C1 segment of cervical spinal cord (tissue), 14 donors: ENCODE data around the gene BCHE.

Experiments
- DNase-seq, 14 donors: peaks; one replicate each; lab custom pipeline; 2025; lab: John Stamatoyannopoulos, UW

The BCHE gene

DNA sequence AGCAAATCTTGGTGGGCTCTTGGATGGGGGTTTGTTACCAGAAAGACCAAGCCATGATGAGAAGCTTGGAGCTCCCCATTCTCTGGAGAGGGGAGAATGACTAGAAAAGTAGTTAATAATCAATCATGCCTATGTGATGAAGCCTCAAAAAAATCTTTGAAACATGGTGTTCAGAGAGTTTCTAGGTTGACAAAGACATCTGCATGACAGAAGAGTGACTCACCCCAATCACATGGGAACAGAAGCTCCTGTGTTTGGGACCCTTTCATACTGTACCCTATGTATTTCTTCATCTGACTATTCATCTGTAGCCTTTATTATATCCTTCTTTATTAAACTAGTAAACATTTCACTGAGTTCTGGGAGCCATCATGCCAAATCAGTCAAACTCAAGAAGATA is 87.4 kb downstream of the BCHE start:
- DNase-seq: no peak

DNA sequence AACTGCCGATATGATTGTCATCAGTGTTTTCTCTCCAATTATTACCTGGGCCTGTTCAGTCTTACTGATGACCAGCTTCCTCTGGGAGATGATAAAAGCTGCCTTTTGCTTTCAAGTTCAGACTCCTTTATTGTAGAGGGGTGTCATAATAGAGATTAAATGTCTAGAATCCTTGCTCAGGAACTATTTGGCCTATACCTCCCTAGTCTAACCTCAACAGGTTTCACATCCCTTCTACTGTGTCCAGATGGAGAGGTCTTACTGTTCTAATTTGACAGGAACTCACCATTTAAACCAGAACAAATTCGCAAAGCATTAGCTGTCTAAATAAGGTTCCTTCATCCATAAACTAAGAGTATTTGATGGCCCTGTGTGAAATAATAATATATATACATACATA is 88.0 kb downstream of the BCHE start:
- DNase-seq: no peak

DNA sequence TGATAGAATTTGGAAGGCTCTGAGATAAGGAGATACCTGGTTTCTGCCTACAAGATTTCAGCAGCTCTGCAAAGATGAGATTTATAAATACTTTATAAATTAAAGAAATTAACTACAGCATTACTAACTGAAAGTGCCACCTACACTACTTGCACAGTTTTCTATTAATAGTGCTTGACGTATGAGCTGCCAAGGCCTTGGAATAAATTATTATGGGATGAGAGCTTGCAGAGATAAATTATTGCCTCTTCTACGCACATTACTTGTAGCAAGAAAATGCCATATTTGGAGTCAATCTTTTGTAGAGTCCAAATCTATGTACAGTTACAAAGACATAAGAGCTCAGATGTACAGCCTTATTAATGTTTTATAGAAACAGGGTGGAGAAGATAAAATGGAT is 89.1 kb downstream of the BCHE start:
- no peak for DNase-seq

DNA sequence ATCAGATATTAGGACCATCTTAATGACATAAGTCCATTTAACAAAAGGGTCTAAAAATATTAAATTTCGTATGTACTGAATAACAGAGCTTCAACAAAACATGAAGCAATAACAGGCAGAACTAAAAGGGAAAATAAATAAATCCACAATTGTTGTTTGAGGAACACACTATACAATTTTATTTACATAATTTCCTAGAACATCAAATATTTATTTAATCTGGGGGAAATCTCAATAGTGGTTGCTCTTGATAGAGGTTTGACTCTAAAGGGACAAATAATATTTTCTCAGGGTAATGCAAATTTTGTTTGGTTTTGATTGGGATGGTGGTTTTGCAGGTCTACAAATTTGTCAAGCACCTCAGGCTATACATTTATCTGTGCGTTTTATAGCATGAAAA is 90.3 kb downstream of the BCHE start:
- no peak for DNase-seq

DNA sequence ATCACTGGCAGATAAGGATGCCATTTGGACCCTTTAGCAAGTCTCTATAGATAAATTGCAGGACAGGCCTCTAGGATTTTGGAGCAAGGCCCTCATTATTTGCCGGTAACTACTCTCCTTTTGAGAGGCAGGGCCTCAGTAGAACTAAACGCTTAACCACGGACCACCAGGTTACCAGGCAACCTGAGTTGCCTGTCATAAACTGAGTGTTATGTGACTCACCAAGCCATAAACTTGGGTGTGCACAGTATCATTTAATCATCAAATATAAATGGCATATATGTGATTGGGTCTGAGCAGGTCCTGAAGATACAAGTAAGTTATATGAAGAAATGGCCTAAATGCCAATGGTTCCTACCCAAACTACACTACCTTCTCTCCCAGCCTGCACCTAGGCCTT is 93.2 kb downstream of the BCHE start:
- DNase-seq: no peak

DNA sequence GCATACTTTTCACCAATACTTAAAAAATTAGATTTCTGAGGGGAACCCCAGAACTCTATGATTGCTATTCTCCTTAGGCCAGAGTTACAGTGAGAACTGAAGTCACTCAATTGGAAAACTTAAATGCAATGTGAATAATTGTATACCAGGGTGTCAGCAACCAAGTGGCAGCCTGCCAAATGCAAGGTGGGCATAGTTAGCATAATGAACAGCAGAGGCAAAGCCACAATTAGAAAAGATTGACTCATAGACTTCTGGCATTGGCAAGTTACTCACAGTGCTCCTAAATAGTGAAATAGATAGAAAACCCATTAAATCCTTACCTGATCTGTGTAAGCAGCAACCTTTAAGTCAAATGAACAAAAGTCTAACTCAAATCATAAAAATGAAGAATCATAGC is 94.9 kb downstream of the BCHE start:
- DNase-seq: no peak

DNA sequence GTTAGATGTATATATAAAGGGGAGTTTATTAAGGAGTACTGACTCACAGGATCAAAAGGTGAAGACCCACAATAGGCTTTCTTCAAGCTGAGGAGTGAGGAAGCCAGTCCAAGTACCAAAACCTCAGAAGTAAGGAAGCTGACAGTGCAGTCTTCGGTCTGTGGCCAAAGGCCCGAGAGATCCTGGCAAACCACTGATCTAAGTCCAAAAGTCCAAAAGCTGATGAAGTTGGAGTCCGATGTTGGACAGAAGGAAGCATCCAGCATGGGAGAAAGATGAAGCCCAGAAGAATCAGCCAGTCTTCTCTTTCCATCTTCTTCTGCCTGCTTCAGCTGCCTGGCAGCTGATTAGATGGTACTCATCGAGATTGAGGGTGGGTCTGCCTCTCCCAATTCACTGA is 107.5 kb downstream of the BCHE start:
- DNase-seq: no peak

DNA sequence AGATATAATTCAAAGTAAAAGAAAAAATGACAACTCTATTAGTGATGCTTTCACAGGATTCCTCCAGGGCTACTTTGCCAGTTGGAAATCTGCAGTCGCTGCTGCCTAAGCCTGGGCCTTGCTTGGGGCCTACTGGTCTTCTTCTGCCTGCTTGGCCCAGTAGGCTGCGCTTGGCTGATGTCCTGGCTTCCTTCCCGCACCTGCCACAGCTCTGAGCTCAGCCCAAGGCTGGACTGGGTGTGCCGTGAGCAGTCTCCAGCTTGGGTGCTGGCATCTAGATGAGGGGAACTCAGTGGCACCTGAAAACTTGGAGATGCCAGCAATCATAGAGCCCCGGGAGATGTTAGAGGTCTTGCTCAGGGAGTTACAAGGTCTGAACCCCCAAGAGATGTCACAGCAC is 108.3 kb downstream of the BCHE start:
- no peak for DNase-seq

DNA sequence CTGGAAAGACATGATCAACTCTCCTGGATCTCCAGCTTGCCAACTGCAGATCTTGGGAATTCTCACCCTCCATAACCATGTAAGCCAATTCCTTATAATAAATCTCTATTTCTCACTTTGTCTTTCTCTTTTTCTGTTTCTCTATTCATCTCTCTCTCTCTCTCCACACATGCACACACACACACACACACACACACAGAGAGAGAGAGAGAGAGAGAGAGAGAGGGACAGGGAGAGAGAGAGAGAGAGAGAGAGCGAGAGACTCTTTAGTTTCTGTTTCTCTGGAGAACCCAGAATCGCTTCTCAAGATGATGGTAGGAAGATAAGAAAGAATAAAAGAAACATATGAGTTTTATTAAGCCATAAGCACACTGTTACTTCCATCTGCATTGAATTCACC is 111.9 kb downstream of the BCHE start:
- no peak for DNase-seq
